GM18502 (cell line): Measurements from ENCODE around the gene TMEM106B.
"Not testable (repeated sequence)": the region's sequence is repeated elsewhere in the genome, so short reads cannot be mapped to it uniquely, and the experiment has no call there.

ENCODE experiments used
- ATAC-seq: cut with Tn5 transposase; IDR thresholded peaks from one replicate; pipeline ENCODE4 v1.9.1; 2021; ENCODE audit warnings: mild to moderate bottlenecking; ENCODE audit not compliant: unreplicated experiment, poor library complexity

Gene TMEM106B

DNA sequence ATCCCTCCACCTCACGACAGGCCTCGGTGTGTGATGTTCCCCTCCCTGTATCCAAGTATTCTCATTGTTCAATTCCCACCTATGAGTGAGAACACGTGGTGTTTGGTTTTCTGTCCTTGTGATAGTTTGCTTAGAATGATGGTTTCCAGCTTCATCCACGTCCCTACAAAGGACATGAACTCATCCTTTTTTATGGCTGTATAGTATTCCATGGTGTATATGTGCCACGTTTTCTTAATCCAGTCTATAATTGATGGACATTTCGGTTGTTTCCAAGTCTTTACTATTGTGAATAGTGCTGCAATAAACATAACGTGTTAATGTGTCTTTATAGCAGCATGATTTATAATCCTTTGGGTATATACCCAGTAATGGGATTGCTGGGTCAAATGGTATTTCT lies 13.9 kb downstream of the TMEM106B start:
- ATAC-seq: not testable (repeated sequence)

DNA sequence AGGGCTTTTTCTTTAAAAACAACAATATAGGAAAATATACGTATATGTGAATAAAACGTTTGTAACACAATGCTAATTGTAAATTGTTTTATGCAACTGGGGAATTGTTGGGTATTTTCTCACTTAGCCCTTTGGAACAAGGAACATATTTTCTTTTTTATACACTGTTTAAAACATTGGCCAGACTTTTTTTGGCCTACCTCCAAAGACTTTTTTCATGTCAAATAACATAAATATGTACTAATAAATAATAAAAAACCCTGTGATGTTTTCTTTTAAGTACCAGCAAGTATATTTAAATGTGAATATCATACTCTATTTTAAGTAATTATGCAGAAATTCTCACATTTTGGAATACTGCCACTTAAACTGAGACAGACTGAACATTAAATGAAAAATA lies 15.7 kb downstream of the TMEM106B start:
- no peak for ATAC-seq

DNA sequence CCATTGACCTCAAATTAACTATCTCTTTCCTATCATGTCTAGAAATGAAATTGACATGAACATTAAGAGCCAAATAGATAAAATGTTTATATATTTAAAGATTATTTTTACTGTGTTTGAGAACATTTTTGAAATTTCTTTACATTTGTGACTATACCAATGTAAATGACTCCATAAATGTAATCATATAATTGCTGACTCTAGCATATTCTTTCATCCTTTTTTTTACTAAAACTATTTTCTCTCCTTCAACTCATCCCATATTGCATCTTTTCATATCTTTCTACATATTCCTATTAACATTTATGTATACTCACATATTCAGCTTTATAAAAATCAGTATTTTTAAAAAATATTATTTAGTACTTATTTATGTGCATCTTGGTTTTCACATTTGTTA lies 16.9 kb downstream of the TMEM106B start:
- ATAC-seq: no peak

- no peak for ATAC-seq
Measured at GRCh38 chr7:12229046-12229445, 18.0 kb downstream of the TMEM106B start.

GRCh38 chr7:12231097-12231496 lies 20.0 kb downstream of the TMEM106B start:
- no peak for ATAC-seq

DNA sequence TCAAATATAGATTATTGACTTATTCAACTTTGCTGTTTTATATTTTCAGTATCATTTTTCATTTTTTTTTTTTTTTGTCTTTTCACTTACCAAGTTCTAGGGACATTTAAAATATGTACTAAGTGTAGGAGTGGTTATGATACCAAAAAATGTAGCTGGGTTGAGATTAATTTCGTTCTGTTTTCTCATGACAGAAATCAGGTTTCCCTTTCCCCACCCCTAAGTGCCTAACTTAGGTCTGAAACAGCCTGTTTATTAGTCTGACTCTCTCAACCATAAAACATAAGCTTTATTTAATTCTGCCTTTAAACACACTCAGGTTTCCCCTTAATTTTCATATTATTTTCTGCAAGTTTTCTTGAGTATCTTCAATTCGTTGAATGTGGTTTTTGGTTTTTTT lies 22.1 kb downstream of the TMEM106B start:
- ATAC-seq: no peak

GRCh38 chr7:12234334-12234865 lies 23.3 kb downstream of the TMEM106B start:
- no peak for ATAC-seq

GRCh38 chr7:12235970-12236369 lies 24.9 kb downstream of the TMEM106B start:
- ATAC-seq: no peak

DNA sequence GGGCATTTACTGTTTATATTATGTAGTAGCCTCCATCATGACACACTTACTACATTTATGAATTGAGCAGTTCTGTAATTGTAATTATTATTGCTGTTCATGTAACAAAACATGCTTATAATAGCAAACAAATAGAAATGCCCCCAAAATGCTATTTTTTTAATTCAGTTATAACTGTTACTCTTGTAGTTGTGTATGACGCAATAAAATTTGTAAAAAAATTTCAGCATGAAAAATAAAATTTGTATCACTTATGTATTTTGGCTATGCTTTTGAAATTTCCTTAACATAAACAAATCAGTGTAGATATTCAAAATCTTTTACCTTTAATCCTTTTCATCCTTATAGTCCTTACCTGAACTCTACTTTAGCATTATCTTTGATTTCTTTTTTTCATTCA lies 25.9 kb downstream of the TMEM106B start:
- no peak for ATAC-seq

DNA sequence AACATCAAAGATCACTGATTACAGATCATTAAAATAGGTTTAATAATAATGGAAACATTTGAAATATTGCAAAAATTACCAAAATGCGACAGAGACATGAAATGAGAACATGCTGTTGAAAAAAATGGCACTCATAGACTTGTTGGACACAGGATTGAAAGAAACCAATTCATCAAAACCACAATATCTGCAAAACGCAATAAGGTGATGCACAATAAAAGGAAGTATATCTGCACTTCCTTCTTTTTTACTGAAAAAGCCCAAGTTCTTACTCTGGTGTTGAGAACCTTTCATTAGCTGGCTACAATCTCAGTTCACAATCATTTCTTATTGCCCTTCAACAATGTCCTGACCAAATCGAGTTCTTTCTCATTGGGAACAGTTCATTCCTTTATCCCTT lies 28.7 kb downstream of the TMEM106B start:
- no peak for ATAC-seq

- ATAC-seq: no peak
Measured at GRCh38 chr7:12244129-12244528, 33.0 kb downstream of the TMEM106B start.

DNA sequence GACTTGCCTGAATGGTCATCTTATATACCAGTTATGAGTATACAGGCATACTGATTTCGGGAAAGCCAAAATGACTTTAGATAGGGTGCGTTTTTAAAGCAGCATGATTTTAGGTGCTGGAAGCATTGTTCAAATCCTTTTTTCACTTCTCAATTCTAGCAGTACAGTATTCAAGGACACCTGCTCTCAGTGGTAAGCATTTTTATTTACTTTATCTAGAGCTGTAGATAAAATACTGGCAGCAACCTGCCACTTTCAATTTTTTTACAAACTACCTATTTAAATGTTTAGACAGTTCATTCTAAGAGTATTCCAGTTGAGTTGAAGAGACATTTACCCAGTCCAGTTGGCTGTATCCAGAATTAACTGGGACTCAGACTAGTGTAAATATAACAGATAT lies 33.6 kb downstream of the TMEM106B start:
- ATAC-seq: no peak

DNA sequence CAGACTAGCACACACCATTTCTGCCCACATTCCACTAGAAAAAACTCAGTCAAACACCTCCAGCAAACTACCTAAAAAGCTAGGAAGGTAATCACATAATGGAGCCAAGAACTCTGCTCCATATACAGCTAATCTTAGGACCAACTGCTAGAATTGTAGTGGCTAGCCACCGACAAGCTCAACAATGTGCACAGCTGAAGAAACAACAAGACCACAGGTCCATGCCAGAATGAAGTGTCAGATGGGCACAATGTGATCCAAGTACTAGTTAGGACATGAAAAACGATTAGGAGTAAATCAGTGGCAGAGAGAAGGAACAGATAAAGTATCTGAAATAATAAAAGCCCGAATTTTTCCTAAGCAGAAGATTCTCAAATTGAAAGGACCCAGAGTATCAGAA lies 38.6 kb downstream of the TMEM106B start:
- no peak for ATAC-seq

- ATAC-seq: no peak
Measured at GRCh38 chr7:12250232-12250631, 39.1 kb downstream of the TMEM106B start.

- no peak for ATAC-seq
Measured at GRCh38 chr7:12256090-12256489, 45.0 kb downstream of the TMEM106B start.

DNA sequence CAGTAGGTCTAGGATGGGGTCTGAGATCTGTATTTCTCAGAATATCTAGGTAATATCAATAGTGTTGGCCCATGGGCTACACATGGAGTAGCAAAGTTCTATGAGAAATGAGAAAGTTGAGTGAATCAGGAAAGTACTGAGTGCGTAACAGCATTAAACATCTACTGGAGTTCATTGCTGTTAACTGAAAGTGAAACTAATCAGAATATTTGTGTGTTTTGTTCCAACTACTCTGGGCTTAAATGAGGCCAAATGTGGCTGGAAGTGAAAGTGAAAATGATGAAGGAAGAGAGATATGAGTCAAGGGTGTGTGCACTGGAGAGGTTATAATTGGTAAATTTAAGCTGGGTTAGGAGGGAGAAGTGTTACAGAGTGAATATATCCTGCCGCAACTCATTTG lies 46.5 kb downstream of the TMEM106B start:
- peak; percentile 100 for ATAC-seq

DNA sequence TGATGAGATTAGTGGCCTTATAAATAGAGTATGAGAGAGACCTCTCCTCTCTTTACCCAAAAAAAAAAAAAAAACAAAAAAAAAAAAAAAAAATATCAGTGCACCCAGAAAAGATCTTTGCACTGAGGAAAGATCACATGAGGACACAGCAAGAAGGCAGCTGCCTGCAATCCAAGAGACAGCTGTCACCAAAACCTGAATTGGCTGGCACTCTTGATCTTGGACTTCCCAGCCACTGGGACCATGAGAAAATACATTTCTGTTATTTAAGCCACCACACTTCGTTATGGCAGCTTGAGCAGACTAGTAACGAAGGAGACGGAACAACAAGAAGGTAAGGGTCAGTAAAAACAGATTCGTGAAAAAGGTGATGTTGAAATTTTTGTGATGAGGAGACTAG lies 47.0 kb downstream of the TMEM106B start:
- no peak for ATAC-seq

GRCh38 chr7:12267542-12267941 lies 56.4 kb downstream of the TMEM106B start:
- no peak for ATAC-seq

GRCh38 chr7:12269100-12269895 lies 58.2 kb downstream of the TMEM106B start:
- no peak for ATAC-seq

- ATAC-seq: no peak
Measured at GRCh38 chr7:12281038-12281437, 69.9 kb downstream of the TMEM106B start.

DNA sequence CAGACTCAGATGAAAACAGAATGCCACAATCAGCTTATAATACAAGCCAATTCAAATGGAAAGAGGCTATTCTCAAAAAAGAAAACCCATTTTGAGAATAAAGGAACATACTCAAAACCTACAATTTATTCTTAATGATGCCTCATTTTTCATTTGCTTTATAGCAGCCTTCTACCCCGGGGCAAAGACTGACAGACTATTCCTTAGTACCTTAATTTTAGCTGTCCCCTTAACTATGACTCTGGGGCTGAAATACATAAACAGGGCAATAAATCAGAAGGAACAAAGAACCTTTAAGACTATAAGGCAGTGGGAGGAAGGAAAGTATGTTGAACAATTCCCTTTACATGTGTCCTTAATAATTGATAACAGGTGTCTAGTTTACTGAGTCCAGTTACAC lies 76.8 kb downstream of the TMEM106B start:
- no peak for ATAC-seq

DNA sequence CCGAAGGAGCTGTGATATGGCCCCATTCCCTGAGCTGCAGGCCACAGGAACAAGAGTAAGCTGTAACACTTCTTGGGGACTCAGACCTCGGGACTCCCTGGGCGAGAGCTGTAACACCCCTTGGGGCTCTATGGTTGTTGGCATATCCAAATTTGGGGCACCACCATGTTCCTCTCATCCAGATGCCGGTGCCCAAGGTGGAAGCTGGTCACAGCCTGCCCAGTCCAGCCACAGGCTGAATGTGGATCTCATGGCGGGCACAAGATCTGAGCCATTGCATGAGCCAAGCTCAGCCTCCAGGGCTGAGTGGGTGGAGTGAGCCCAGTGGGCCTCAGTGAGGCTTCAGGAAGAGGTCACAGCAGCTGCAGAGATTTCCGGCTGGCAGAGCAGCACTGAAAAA lies 78.9 kb downstream of the TMEM106B start:
- ATAC-seq: no peak
